ENCODE measurements around the gene LACRT.

DNA sequence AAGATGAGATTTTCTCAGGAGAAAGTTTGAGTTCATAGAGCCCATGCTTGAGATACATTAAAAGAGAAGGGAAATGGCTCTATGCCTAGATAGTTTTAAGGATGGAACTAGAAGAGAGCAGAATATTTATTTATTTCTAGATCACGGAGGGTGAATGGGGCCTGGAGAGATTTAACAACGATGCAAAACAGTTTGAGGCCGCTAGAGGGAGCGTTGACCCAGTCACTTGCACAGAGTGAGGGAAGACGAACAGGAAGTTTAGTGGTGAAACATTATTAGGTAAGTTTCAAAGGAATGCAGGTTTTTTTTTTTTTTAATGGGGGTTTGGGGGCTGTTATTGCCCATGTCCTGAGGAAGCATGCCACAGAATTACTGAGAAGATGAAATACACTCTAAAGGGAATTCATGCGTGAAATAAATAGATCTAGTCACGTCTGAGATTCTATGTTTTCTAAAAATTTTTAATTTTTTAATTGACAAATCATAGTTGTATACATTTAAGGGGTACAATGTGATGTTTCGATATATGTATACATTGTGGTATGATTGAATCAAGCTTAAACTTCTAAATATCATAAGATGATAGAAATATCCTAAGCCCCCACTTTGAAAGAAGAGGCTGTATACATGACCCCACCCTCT lies 31.4 kb downstream of the LACRT start:
- TF ChIP-seq CREM (IDR thresholded peaks at IDR 0.05; ENCODE audit: low read depth) (0 out of 2 replicates have a peak, but pooled peaks have one; percentile 22), TBP (optimal IDR thresholded peaks at IDR 0.05; ENCODE audit: low read depth, low read length) (no peak), POLR2AphosphoS5 (IDR thresholded peaks at IDR 0.05; ENCODE audit: control insufficient read depth, insufficient read depth, low read depth, low read length) (no peak), TFAM (CRISPR knock-in tag; conservative IDR thresholded peaks at IDR 0.05) (no peak), ASH1L (IDR thresholded peaks at IDR 0.05; ENCODE audit: borderline replicate concordance, low read depth, partially characterized antibody) (no peak), ERF (CRISPR knock-in tag; IDR thresholded peaks at IDR 0.05) (no peak)
- TF ChIP-seq, protein P1, sequence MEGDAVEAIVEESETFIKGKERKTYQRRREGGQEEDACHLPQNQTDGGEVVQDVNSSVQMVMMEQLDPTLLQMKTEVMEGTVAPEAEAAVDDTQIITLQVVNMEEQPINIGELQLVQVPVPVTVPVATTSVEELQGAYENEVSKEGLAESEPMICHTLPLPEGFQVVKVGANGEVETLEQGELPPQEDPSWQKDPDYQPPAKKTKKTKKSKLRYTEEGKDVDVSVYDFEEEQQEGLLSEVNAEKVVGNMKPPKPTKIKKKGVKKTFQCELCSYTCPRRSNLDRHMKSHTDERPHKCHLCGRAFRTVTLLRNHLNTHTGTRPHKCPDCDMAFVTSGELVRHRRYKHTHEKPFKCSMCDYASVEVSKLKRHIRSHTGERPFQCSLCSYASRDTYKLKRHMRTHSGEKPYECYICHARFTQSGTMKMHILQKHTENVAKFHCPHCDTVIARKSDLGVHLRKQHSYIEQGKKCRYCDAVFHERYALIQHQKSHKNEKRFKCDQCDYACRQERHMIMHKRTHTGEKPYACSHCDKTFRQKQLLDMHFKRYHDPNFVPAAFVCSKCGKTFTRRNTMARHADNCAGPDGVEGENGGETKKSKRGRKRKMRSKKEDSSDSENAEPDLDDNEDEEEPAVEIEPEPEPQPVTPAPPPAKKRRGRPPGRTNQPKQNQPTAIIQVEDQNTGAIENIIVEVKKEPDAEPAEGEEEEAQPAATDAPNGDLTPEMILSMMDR (IDR thresholded peaks at IDR 0.05 in 2 of 3, conservative IDR thresholded peaks at IDR 0.05 in 1 of 3; ENCODE audit: insufficient read depth in 2 of 3, low read depth in 1 of 3, low read length in 3 of 3), result peak; percentile 82 to 89 (median 83)

Data from K562 (cell line).